HepG2 (cell line): ENCODE results near the gene ENTPD7. TPM values are rescaled to one million over a fixed set of nuclear protein-coding genes. Genes with fewer than 3 reads are reported as not detected.

ENCODE experiments used
- CBFB ChIP-seq: sonication (generic); formaldehyde crosslinking; IDR thresholded peaks from 2 replicates; pipeline ENCODE4 v1.4.0; 2020; ENCODE audit warnings: missing genetic modification reagents
- EED ChIP-seq: sonication (generic); formaldehyde crosslinking; IDR thresholded peaks from 2 replicates; pipeline ENCODE4 v1.5.0; 2020; ENCODE audit warnings: mild to moderate bottlenecking, missing genetic modification reagents
- EZH2 ChIP-seq: conservative IDR thresholded peaks from 2 replicates; pipeline ENCODE4 v1.6.1; 2012; ENCODE audit warnings: mild to moderate bottlenecking, low read depth, low read length, moderate library complexity
- FIP1L1 ChIP-seq: fragments of 200-400 bp; formaldehyde crosslinking; IDR thresholded peaks from 2 replicates; pipeline ENCODE4 v1.6.1; 2018; ENCODE audit warnings: low read depth, mild to moderate bottlenecking, low read length, moderate library complexity, borderline replicate concordance; ENCODE audit not compliant: insufficient read depth
- ISL2 ChIP-seq: sonication (generic); formaldehyde crosslinking; IDR thresholded peaks from 2 replicates; pipeline ENCODE4 v1.5.0; 2020; ENCODE audit warnings: missing genetic modification reagents
- MAF1 ChIP-seq: sonication (generic); formaldehyde crosslinking; IDR thresholded peaks from 2 replicates; pipeline ENCODE4 v1.5.0; 2020; ENCODE audit warnings: missing genetic modification reagents, borderline replicate concordance
- MTF2 ChIP-seq: sonication (generic); formaldehyde crosslinking; IDR thresholded peaks from 2 replicates; pipeline ENCODE4 v1.5.0; 2020; ENCODE audit warnings: missing genetic modification reagents, borderline replicate concordance
- NFYC ChIP-seq: IDR thresholded peaks from 2 replicates; pipeline ENCODE4 v1.6.1; 2016; ENCODE audit warnings: missing genetic modification reagents, missing compliant biosample characterization
- POLR2AphosphoS2 ChIP-seq: IDR thresholded peaks from 2 replicates; pipeline ENCODE4 v1.6.1; 2011; ENCODE audit warnings: low read depth, low read length, improper control_type of control experiment
- SMC3 ChIP-seq: IDR thresholded peaks from 2 replicates; pipeline ENCODE4 v1.6.1; 2011; ENCODE audit warnings: low read length, improper control_type of control experiment
- SNAPC4 ChIP-seq: sonication (generic); formaldehyde crosslinking; IDR thresholded peaks from 2 replicates; pipeline ENCODE4 v1.4.0; 2020; ENCODE audit warnings: mild to moderate bottlenecking, missing genetic modification reagents
- SP4 ChIP-seq: sonication (generic); formaldehyde crosslinking; IDR thresholded peaks from 2 replicates; pipeline ENCODE4 v1.8.1; 2023; ENCODE audit warnings: mild to moderate bottlenecking, missing genetic modification reagents
- ZNF121 ChIP-seq: sonication (generic); formaldehyde crosslinking; IDR thresholded peaks from 2 replicates; pipeline ENCODE4 v1.5.0; 2020; ENCODE audit warnings: mild to moderate bottlenecking, missing genetic modification reagents
- ZNF292 ChIP-seq: sonication (generic); formaldehyde crosslinking; IDR thresholded peaks from 2 replicates; pipeline ENCODE4 v1.8.1; 2022; ENCODE audit warnings: mild to moderate bottlenecking, low read depth, missing genetic modification reagents, borderline replicate concordance
- ZNF329 ChIP-seq: sonication (generic); formaldehyde crosslinking; IDR thresholded peaks from 2 replicates; pipeline ENCODE4 v1.9.0; 2021; ENCODE audit warnings: low read depth, mild to moderate bottlenecking, missing genetic modification reagents
- ZNF496 ChIP-seq: sonication (generic); formaldehyde crosslinking; IDR thresholded peaks from 2 replicates; pipeline ENCODE4 v1.8.1; 2023; ENCODE audit warnings: mild to moderate bottlenecking, moderate library complexity, missing genetic modification reagents; ENCODE audit not compliant: insufficient replicate concordance
- ZNF580 ChIP-seq: IDR thresholded peaks from 2 replicates; pipeline ENCODE4 v1.6.1; 2016; ENCODE audit warnings: low read depth, borderline replicate concordance
- ZNF644 ChIP-seq: IDR thresholded peaks from 2 replicates; pipeline ENCODE4 v1.6.1; 2016; ENCODE audit warnings: low read depth
- ZSCAN5A ChIP-seq: sonication (generic); formaldehyde crosslinking; IDR thresholded peaks from 2 replicates; pipeline ENCODE4 v1.8.0; 2022; ENCODE audit warnings: mild to moderate bottlenecking, missing genetic modification reagents, borderline replicate concordance
- ZZZ3 ChIP-seq: sonication (generic); formaldehyde crosslinking; IDR thresholded peaks from 2 replicates; pipeline ENCODE4 v1.4.0; 2020; ENCODE audit warnings: missing genetic modification reagents, mild to moderate bottlenecking, borderline replicate concordance
- polyA plus RNA-seq, 8 experiments: library from polyadenylated mRNA; depleted of rRNA in 3 of 8; stranded (reverse) in 7 of 8; unstranded in 1 of 8; fragments of >200 nt; fragmentation: Illumina TruSeq in 4 of 8; extraction: Trizol in 4 of 8; gene quantifications; 2 replicates each; pipeline versions ENCODE4 v1.2.1 to v1.2.3, GENCODE V29; 2011 to 2016; ENCODE audit warnings: low read depth in 4 of 8, missing spikeins in 1 of 8, mixed read lengths in 1 of 8; ENCODE audit not compliant: insufficient read depth in 1 of 8
- total RNA-seq, 5 experiments: library from RNA; depleted of rRNA; stranded (reverse); fragments of >200 nt; fragmentation: Illumina TruSeq; extraction: Trizol; gene quantifications; 2 replicates each; pipeline ENCODE4 v1.2.3, GENCODE V29; 2016; ENCODE audit warnings: low read depth in 1 of 5

The ENTPD7 gene
- total and polyA plus RNA-seq, 2 of the 13 experiments (the other 11 are each of a cell fraction or from before 2014, with no cell fraction given), result 7.6 to 36.5 TPM

GRCh38 chr10:99732033-99732842, 72.9 kb downstream of the ENTPD7 start, which contains the start of the genes COX15 and CUTC (continued):
- no peak for TF ChIP-seq EZH2
- no peak for TF ChIP-seq MAF1
- no peak for TF ChIP-seq ZZZ3 (CRISPR knock-in tag)
- peak; percentile 40 for TF ChIP-seq SMC3
- peak; percentile 79; the same call in 1 of the 2 replicates for TF ChIP-seq ZNF329 (CRISPR knock-in tag)
- peak; percentile 75 for TF ChIP-seq ZSCAN5A
- TF ChIP-seq ZNF580 (CRISPR knock-in tag), result peak; percentile 40
- TF ChIP-seq POLR2AphosphoS2, result peak; percentile 67; the same call in 1 of the 2 replicates
- peak; percentile 35; the same call in 1 of the 2 replicates for TF ChIP-seq NFYC (CRISPR knock-in tag)
- peak; percentile 59; the same call in 1 of the 2 replicates for TF ChIP-seq ISL2 (CRISPR knock-in tag)
- TF ChIP-seq MTF2 (CRISPR knock-in tag), result no peak
- TF ChIP-seq EED (CRISPR knock-in tag), result no peak
- peak; percentile 81; the same call in 1 of the 2 replicates for TF ChIP-seq ZNF292
- TF ChIP-seq SP4 (CRISPR knock-in tag), result peak; percentile 80; the same call in 1 of the 2 replicates
- TF ChIP-seq ZNF644, result 0 out of 2 replicates have a peak, but pooled peaks have one; percentile 44
- 0 out of 2 replicates have a peak, but pooled peaks have one; percentile 92 for TF ChIP-seq FIP1L1
- TF ChIP-seq SNAPC4 (CRISPR knock-in tag), result no peak
- no peak for TF ChIP-seq ZNF121
- no peak for TF ChIP-seq ZNF496
- TF ChIP-seq CBFB (CRISPR knock-in tag), result 0 out of 2 replicates have a peak, but pooled peaks have one; percentile 16
